ENCODE results near the gene ZBTB46.
"Not testable (repeated sequence)": the region's sequence is repeated elsewhere in the genome, so short reads cannot be mapped to it uniquely, and the experiment has no call there.

The ZBTB46 gene

GRCh38 chr20:63732118-63733095 is 98.7 kb downstream of the ZBTB46 start:
- peak; percentile 44 for DNase-seq

GRCh38 chr20:63731410-63731809 is 99.7 kb downstream of the ZBTB46 start:
- DNase-seq: peak; percentile 33

- DNase-seq: peak; percentile 63
These were observed 100.8 kb downstream of the ZBTB46 start for GRCh38 chr20:63730189-63730733.

DNA sequence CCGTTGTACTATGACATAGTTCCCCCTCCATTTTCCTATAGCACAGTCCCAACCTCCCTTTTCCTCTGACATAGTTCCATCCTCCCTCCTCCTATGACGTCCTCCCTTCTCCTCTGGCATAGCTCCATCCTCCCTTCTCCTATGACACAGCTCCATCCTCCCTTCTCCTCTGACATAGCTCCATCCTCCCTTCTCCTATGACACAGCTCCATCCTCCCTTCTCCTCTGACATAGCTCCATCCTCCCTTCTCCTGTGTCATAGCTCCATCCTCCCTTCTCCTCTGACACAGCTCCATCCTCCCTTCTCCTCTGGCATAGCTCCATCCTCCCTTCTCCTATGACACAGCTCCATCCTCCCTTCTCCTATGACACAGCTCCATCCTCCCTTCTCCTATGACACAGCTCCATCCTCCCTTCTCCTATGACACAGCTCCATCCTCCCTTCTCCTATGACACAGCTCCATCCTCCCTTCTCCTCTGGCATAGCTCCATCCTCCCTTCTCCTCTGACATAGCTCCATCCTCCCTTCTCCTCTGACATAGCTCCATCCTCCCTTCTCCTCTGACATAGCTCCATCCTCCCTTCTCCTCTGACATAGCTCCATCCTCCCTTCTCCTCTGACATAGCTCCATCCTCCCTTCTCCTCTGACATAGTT is 108.0 kb downstream of the ZBTB46 start:
- not testable (repeated sequence) for DNase-seq

DNA sequence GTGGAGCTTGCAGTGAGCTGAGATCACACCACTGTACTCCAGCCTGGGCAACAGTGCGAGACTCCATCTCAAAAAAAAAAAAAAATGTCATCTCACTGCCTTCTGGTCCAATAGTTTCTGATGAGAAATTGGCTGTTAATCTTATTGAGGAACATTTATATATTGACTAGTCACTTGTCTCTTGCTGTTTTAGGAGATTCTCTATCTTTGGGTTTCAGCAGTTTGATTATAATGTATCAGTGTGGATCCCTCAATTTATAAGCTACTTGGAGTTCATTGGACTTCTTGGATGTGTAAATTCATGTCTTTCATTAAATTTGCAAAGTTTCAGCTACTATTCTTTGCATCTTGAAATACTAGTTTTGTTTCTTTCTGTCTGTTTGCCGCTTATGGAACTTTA is 112.1 kb downstream of the ZBTB46 start:
- DNase-seq: no peak

DNA sequence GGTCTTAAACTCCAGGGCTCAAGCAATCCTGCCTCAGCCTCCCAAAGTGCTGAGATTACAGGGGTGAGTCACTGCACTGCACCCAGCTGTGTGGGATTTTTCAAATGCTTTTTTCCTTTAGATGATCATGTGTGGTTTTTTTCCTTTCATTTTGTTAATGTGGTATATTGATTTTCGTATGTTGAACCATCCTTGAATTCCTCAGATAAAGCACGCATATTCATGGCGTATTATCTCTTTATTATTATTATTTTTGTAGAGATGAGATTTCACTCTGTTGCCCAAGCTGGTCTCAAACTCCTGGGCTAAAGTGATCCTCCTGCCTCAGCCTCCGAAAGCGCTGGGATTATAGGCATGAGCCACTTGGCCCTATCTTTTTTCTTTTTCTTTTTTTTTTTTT is 116.2 kb downstream of the ZBTB46 start:
- peak; percentile 2 for DNase-seq

GRCh38 chr20:63712191-63712590 is 118.9 kb downstream of the ZBTB46 start:
- DNase-seq: no peak

- DNase-seq: peak; percentile 39
These were observed 119.9 kb downstream of the ZBTB46 start for GRCh38 chr20:63711085-63711645.

GRCh38 chr20:63709149-63709527 is 121.9 kb downstream of the ZBTB46 start:
- peak; percentile 62 for DNase-seq

DNA sequence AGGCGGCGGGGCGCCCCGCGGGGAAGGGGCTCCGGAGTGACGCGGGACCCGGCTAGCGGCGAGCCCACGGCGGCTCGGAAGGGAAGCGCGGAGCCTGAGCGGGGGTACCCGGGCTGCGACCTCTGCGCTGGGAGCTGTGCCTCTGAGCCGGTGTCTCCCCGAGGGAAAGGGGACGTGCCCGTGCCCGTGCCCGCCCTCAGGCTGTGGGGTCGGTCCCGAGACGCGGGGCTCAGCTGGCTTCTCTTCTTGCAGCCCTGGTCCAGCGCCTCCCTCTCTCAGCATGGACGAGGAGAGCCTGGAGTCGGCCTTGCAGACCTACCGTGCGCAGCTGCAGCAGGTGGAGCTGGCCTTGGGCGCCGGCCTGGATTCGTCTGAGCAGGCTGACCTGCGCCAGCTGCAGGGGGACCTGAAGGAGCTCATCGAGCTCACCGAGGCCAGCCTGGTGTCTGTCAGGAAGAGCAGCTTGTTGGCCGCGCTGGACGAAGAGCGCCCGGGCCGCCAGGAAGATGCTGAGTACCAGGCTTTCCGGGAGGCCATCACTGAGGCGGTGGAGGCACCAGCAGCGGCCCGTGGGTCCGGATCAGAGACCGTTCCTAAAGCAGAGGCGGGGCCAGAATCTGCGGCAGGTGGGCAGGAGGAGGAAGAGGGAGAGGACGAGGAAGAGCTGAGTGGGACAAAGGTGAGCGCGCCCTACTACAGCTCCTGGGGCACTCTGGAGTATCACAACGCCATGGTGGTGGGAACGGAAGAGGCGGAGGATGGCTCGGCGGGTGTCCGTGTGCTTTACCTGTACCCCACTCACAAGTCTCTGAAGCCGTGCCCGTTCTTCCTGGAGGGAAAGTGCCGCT is 122.5 kb downstream of the ZBTB46 start:
- DNase-seq: peak; percentile 72

DNA sequence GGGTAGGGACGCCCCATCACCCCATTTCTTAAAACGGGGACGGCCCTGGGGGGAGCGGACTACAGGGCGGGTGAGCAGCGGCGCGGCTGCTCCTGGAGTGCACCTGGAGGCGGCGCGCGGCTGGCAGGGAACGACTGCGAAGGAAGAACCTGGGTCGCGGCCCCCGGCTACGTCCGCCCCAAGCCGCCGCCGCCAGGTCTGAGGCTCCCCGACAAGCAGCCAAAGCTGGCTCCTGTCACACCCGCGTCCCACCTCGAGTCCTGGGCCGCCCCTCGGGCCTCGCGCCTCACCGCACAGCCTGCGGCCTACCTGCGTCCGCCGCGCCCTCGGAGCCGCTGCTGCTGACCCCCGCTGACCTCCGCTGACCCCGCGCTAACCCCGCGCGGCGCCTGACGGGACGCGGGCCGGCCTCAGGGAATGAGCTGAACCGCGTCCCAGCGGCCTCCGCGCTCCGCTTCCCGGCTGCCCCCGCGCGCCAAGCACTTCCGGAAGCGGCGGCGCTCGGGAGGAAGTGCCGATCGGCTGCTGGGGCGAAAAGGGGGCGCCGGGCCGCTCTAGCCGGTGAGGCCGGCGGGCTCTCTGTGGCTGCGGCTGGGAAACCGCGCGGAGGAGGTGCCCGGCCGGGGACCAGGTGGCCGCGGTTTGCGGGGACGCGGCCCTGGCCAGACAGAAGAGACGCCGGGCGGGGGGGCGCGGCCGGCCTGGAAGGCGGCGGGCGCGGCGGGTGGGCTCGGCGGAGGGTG is 123.3 kb downstream of the ZBTB46 start, which contains the start of the genes ARFRP1 and ZGPAT:
ARFRP1 (minus strand) TSS at position 419 of the 743 bp plus-strand sequence. CDS start 885 bp downstream, outside the sequence.
ZGPAT (plus strand) TSS at position 482 of the 743 bp plus-strand sequence. CDS start 542 bp downstream, outside the sequence.
- DNase-seq: peak; percentile 96

GRCh38 chr20:63706852-63707557 is 124.1 kb downstream of the ZBTB46 start:
- peak; percentile 88 for DNase-seq

- DNase-seq: peak; percentile 61
These were observed 124.9 kb downstream of the ZBTB46 start for GRCh38 chr20:63706027-63706695.

GRCh38 chr20:63705232-63706026 is 125.6 kb downstream of the ZBTB46 start:
- peak; percentile 30 for DNase-seq

DNA sequence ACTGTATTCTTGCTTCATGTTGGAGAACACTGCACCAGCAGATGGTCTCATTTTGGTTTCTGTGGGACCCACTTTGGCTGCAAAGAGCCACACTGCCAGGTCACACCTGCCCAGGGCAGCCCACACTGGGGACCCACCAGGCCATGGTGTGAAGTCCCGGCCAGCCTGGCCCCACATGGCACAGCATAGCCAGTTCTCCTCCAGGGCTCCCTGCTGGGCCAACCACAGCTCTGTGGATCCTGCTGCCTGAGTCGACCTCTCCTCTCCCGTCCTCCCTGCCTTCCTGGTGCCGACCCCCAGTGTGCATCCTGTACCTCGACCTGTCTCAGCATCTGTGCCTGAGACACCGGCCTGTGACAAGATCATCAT is 126.3 kb downstream of the ZBTB46 start:
- DNase-seq: no peak

- DNase-seq: peak; percentile 58
These were observed 126.9 kb downstream of the ZBTB46 start for GRCh38 chr20:63703976-63704748.

GRCh38 chr20:63703471-63703975 is 127.5 kb downstream of the ZBTB46 start:
- DNase-seq: peak; percentile 58

Data from activated effector memory CD4-positive, alpha-beta T cell treated with anti-CD3 and anti-CD28 coated beads, Interleukin-2, amount 50 U/mL, for 16 hours (primary cell).